Caco-2 (cell line): ENCODE measurements around the gene CDK14. TPM values are rescaled to one million over a fixed set of nuclear protein-coding genes. Genes with fewer than 3 reads are reported as not detected.

ENCODE experiments used
- BruUV-seq: library from RNA; stranded (reverse); fragments of 400-500 nt; replicated peaks from 2 replicates; lab custom pipeline; 2021; lab: Mats Ljungman, UMichigan
- CTCF ChIA-PET: fragments of 300-600 bp; sonication (Branson Sonifier 250); formaldehyde crosslinking; loops from one replicate; lab custom pipeline; 2022; ENCODE audit warnings: antibody characterized with exemption; lab: Charles Lee
- POLR2A ChIA-PET: fragments of 300-600 bp; sonication (Branson Sonifier 250); formaldehyde crosslinking; loops from one replicate; lab custom pipeline; 2022; ENCODE audit warnings: antibody characterized with exemption; lab: Charles Lee
- DNase-seq, 2 experiments: peaks; one replicate each; pipeline versions ENCODE4 v3.0.0 to v3.0.0-alpha.2; 2020 to 2022
- H3K27me3 ChIP-seq: replicated peaks from 2 replicates; pipeline ENCODE4 v1.6.0; 2011; ENCODE audit warnings: low read length; ENCODE audit not compliant: control insufficient read depth, insufficient read depth
- H3K36me3 ChIP-seq: 2 replicates; pipeline ENCODE4 v1.5.1; 2011; ENCODE audit warnings: low read length; ENCODE audit not compliant: control insufficient read depth, insufficient read depth
- H3K4me1 ChIP-seq: fragments of 250-450 bp; sonication (Bioruptor Pico); 2 replicates; pipeline ENCODE4 v1.5.1; 2020; ENCODE audit warnings: mild to moderate bottlenecking
- H3K4me3 ChIP-seq: 2 replicates; pipeline ENCODE4 v1.5.1; 2011; ENCODE audit warnings: low read depth, mild to moderate bottlenecking, control low read depth, low read length
- H3K9me3 ChIP-seq: fragments of 250-450 bp; sonication (Bioruptor Pico); 2 replicates; pipeline ENCODE4 v1.5.1; 2020; ENCODE audit warnings: mild to moderate bottlenecking, moderate library complexity
- H3K27ac Mint-ChIP-seq: one replicate; pipeline ENCODE4 v1.8.0; 2022; ENCODE audit warnings: mixed read lengths; ENCODE audit not compliant: unreplicated experiment
- H3K27me3 Mint-ChIP-seq: one replicate; pipeline ENCODE4 v1.8.0; 2022; ENCODE audit warnings: mixed read lengths; ENCODE audit not compliant: insufficient read depth, unreplicated experiment
- H3K36me3 Mint-ChIP-seq: one replicate; pipeline ENCODE4 v1.8.0; 2022; ENCODE audit warnings: mild to moderate bottlenecking, mixed read lengths; ENCODE audit not compliant: insufficient read depth, unreplicated experiment
- H3K4me1 Mint-ChIP-seq: one replicate; pipeline ENCODE4 v1.8.0; 2022; ENCODE audit warnings: low read depth, mixed read lengths; ENCODE audit not compliant: unreplicated experiment
- H3K4me3 Mint-ChIP-seq: one replicate; pipeline ENCODE4 v1.8.0; 2022; ENCODE audit warnings: mild to moderate bottlenecking, moderate library complexity, mixed read lengths; ENCODE audit not compliant: unreplicated experiment
- H3K9me3 Mint-ChIP-seq: one replicate; pipeline ENCODE4 v1.8.0; 2022; ENCODE audit warnings: mixed read lengths; ENCODE audit not compliant: unreplicated experiment
- CTCF ChIP-seq, 2 experiments: fragments of 200-600 bp in 1 of 2; IDR thresholded peaks; 1 replicate in 1 of 2; 2 replicates in 1 of 2; pipeline versions ENCODE4 v1.5.1 to v1.8.0; 2011 to 2022; ENCODE audit warnings: antibody characterized with exemption in 1 of 2, control low read depth in 1 of 2, inconsistent platforms in 1 of 2, low read depth in 1 of 2, low read length in 1 of 2, mild to moderate bottlenecking in 1 of 2, moderate library complexity in 1 of 2; ENCODE audit not compliant: insufficient read depth in 1 of 2, severe bottlenecking in 1 of 2, unreplicated experiment in 1 of 2
- intact Hi-C: fragments of 100-400 bp; cut with micrococcal nuclease; formaldehyde crosslinking; loops from one replicate; pipeline ENCODE4 v1.10.0; 2022; ENCODE audit not compliant: unreplicated experiment
- total RNA-seq: library from RNA; stranded (reverse); gene quantifications from 2 replicates; pipeline ENCODE4 v1.2.3, GENCODE V29; 2022

The CDK14 gene
- total RNA-seq, 1 experiment from 2014 or later = 18.2 TPM

DNA sequence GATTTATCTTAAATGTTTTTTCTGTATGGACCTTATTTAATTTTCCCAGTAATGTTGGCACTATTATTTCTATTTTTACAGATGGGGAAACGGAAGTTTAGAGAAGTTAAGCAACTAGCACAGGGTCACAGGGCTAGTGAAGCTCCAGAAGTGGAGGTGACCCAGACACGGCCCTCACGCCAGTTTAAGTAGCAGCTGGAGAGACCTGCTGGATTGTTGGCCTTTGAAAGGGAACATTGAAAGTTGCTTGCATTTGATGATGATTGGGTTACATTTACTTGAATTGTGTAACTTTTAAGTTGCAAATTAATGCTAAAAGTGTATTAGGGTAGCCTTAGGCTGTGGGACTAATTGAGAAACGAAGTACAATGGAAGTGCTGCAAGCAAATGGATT lies 25.6 kb downstream of the CDK14 start:
- H3K9me3 Mint-ChIP-seq = no peaks in the 10 kb centered on the region
- no peak overlapping the region for H3K4me3 Mint-ChIP-seq
- H3K4me1 Mint-ChIP-seq = peaks cover 37% of the 10 kb centered on the region
- H3K27me3 Mint-ChIP-seq = no peaks in the 10 kb centered on the region
- CTCF ChIA-PET = no interaction called here
- H3K36me3 Mint-ChIP-seq = no peaks in the 10 kb centered on the region
- no peak for DNase-seq
- H3K27ac Mint-ChIP-seq = no peak overlapping the region
- intact Hi-C loops = no loop called here
- no TSS peak for BruUV-seq
- Histone ChIP-seq H3K4me3 (no peak overlapping the region), H3K4me1 (peaks cover 31% of the 10 kb centered on the region), H3K27me3 (no peaks in the 10 kb centered on the region), H3K36me3 (no peaks in the 10 kb centered on the region), H3K9me3 (no peaks in the 10 kb centered on the region)
- POLR2A ChIA-PET = no interaction called here
- TF ChIP-seq CTCF (IDR thresholded peaks at IDR 0.05; ENCODE audit: insufficient read depth in 1 of 2, low read depth in 1 of 2, low read length in 1 of 2, severe bottlenecking in 1 of 2, unreplicated experiment in 1 of 2) = no peak

- no peaks in the 10 kb centered on the region for H3K36me3 ChIP-seq
- Mint-ChIP-seq H3K4me3 (no peak overlapping the region), H3K27ac (no peak overlapping the region), H3K27me3 (no peaks in the 10 kb centered on the region), H3K9me3 (no peaks in the 10 kb centered on the region), H3K4me1 (peaks cover 37% of the 10 kb centered on the region), H3K36me3 (no peaks in the 10 kb centered on the region)
- POLR2A ChIA-PET = no interaction called here
- CTCF ChIA-PET = no interaction called here
- intact Hi-C loops = no loop called here
- no TSS peak for BruUV-seq
- no peaks in the 10 kb centered on the region for H3K9me3 ChIP-seq
- no peak for DNase-seq
- no peak overlapping the region for H3K4me3 ChIP-seq
- H3K27me3 ChIP-seq = no peaks in the 10 kb centered on the region
- peaks cover 31% of the 10 kb centered on the region for H3K4me1 ChIP-seq
- no peak for TF ChIP-seq CTCF (IDR thresholded peaks at IDR 0.05; ENCODE audit: insufficient read depth in 1 of 2, low read depth in 1 of 2, low read length in 1 of 2, severe bottlenecking in 1 of 2, unreplicated experiment in 1 of 2)
Measured at GRCh38 chr7:90622670-90623069, 26.5 kb downstream of the CDK14 start.

DNA sequence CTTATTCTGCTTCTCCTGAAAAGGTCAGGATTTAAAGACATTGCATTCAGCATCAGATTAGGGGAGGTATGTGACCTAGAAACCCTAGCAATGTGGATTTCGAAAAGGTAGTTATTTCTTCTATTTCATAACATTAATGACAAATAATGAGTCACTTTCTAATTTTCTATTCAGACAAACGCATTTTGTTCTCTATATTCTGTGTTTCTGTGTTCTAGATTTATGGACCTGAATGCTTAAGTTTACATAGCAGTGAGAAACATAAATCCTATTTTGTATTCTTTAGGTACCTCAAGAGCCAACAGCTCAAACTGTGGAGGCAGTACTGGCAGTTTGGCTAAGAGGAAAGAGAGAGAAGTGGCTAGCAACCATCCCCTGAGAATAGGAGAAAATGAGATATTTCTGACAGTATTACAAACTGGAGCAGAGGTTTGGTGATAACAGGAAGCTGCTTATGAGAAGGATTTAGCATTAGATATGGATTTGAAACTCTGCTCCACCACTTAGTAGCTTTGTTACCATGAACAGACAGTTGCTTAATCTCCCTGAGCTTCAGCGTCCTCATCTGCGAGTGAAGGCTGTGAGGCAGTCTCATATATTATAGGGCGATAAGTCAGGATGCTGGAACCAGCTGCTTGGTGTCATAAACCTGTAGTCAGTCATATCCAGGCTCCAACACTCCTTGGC lies 28.2 kb downstream of the CDK14 start:
- Histone ChIP-seq H3K36me3 (no peaks in the 10 kb centered on the region), H3K27me3 (no peaks in the 10 kb centered on the region), H3K9me3 (no peaks in the 10 kb centered on the region), H3K4me1 (peaks cover 31% of the 10 kb centered on the region), H3K4me3 (no peak overlapping the region)
- Mint-ChIP-seq H3K27ac (peak overlapping the region; percentile 63), H3K9me3 (no peaks in the 10 kb centered on the region), H3K4me3 (no peak overlapping the region), H3K4me1 (peaks cover 29% of the 10 kb centered on the region), H3K27me3 (no peaks in the 10 kb centered on the region), H3K36me3 (no peaks in the 10 kb centered on the region)
- no peak for TF ChIP-seq CTCF (IDR thresholded peaks at IDR 0.05; ENCODE audit: insufficient read depth in 1 of 2, low read depth in 1 of 2, low read length in 1 of 2, severe bottlenecking in 1 of 2, unreplicated experiment in 1 of 2)
- DNase-seq = no peak
- CTCF ChIA-PET = interaction anchor here (0.9 kb wide), 1 partner anchor 169 kb away, joined by 4 read pairs; no protein-coding TSS in a partner anchor
- no TSS peak for BruUV-seq
- intact Hi-C loops = no loop called here
- POLR2A ChIA-PET = no interaction called here
